ENCODE data around the gene FANCB.

GRCh38 chrX:14837155-14837554 is 35.7 kb downstream of the FANCB start:
- TF ChIP-seq RAD21 (IDR thresholded peaks at IDR 0.05; ENCODE audit: low read length) (no peak), RCOR1 (IDR thresholded peaks at IDR 0.05; ENCODE audit: low read length) (no peak), MXI1 (IDR thresholded peaks at IDR 0.05; ENCODE audit: low read depth, low read length) (no peak)
- TF ChIP-seq, protein P1, sequence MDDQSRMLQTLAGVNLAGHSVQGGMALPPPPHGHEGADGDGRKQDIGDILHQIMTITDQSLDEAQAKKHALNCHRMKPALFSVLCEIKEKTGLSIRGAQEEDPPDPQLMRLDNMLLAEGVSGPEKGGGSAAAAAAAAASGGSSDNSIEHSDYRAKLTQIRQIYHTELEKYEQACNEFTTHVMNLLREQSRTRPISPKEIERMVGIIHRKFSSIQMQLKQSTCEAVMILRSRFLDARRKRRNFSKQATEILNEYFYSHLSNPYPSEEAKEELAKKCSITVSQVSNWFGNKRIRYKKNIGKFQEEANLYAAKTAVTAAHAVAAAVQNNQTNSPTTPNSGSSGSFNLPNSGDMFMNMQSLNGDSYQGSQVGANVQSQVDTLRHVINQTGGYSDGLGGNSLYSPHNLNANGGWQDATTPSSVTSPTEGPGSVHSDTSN (IDR thresholded peaks at IDR 0.05), result no peak
- TF ChIP-seq, protein P2, sequence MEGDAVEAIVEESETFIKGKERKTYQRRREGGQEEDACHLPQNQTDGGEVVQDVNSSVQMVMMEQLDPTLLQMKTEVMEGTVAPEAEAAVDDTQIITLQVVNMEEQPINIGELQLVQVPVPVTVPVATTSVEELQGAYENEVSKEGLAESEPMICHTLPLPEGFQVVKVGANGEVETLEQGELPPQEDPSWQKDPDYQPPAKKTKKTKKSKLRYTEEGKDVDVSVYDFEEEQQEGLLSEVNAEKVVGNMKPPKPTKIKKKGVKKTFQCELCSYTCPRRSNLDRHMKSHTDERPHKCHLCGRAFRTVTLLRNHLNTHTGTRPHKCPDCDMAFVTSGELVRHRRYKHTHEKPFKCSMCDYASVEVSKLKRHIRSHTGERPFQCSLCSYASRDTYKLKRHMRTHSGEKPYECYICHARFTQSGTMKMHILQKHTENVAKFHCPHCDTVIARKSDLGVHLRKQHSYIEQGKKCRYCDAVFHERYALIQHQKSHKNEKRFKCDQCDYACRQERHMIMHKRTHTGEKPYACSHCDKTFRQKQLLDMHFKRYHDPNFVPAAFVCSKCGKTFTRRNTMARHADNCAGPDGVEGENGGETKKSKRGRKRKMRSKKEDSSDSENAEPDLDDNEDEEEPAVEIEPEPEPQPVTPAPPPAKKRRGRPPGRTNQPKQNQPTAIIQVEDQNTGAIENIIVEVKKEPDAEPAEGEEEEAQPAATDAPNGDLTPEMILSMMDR (IDR thresholded peaks at IDR 0.05), result no peak
